Tibial nerve (tissue), 4 donors: ENCODE data around the gene HAND2. TPM values are rescaled to one million over a fixed set of nuclear protein-coding genes. Genes with fewer than 3 reads are reported as not detected.

Experiments
- DNase-seq, 2 donors: peaks; one replicate each; pipeline ENCODE4 v3.0.0-alpha.2; 2019; ENCODE audit warnings: low spot score in 2 of 2
- H3K27ac ChIP-seq, 4 donors: fragments of 200-600 bp; sonication (generic) in 3 of 4; one replicate each; pipeline ENCODE4 v1.5.1; 2017 to 2019; ENCODE audit warnings: mild to moderate bottlenecking in 1 of 4
- H3K27me3 ChIP-seq, 2 donors: fragments of 200-600 bp; sonication (generic) in 1 of 2; one replicate each; pipeline versions ENCODE4 v1.5.1 to v1.6.0; 2017 to 2019
- H3K36me3 ChIP-seq, 3 donors: fragments of 200-600 bp; sonication (generic); one replicate each; pipeline ENCODE4 v1.5.1; 2018 to 2019
- H3K4me1 ChIP-seq, 4 donors: fragments of 200-600 bp; sonication (generic) in 3 of 4; one replicate each; pipeline ENCODE4 v1.5.1; 2017 to 2019
- H3K4me3 ChIP-seq, 4 donors: fragments of 200-600 bp; sonication (generic) in 3 of 4; one replicate each; pipeline ENCODE4 v1.5.1; 2017 to 2019; ENCODE audit warnings: mild to moderate bottlenecking in 1 of 4, moderate library complexity in 1 of 4
- H3K9me3 ChIP-seq, 4 donors: fragments of 200-600 bp; sonication (generic) in 3 of 4; one replicate each; pipeline ENCODE4 v1.5.1; 2017 to 2019
- CTCF ChIP-seq, 5 experiments: fragments of 200-600 bp in 3 of 5; fragments of 450-650 bp in 2 of 5; sonication (generic) in 3 of 5; IDR thresholded peaks; one replicate each; pipeline ENCODE4 v1.5.1; 2016 to 2019; ENCODE audit warnings: antibody characterized with exemption in 5 of 5, mild to moderate bottlenecking in 3 of 5, moderate library complexity in 2 of 5
- EP300 ChIP-seq, 2 donors: sonication (generic); formaldehyde crosslinking; IDR thresholded peaks; one replicate each; pipeline ENCODE4 v1.6.1; 2017; ENCODE audit warnings: antibody characterized with exemption in 2 of 2, mild to moderate bottlenecking in 1 of 2
- POLR2A ChIP-seq, 2 donors: fragments of 450-650 bp; IDR thresholded peaks; one replicate each; pipeline ENCODE4 v1.6.1; 2017; ENCODE audit warnings: antibody characterized with exemption in 2 of 2, mild to moderate bottlenecking in 2 of 2, moderate library complexity in 2 of 2
- WGBS, 2 donors: methylation state at CpG; one replicate each; pipeline ENCODE4 v1.1.5; 2018; 5-methylcytosine and 5-hydroxymethylcytosine counted together
- total RNA-seq, 4 donors: library from RNA; depleted of rRNA; stranded (reverse); fragments of >200 nt; gene quantifications; one replicate each; pipeline ENCODE4 v1.1.0, GENCODE V29; 2016

HAND2 gene
- total RNA-seq, 4 donors from 2014 or later, result 1.9 to 5.1 (median 3.6) TPM

- peaks cover 0 to 37% (median 4%) of the 10 kb centered on the region in 4 donors for H3K4me1 ChIP-seq
These were observed 23.3 kb downstream of the HAND2 start for GRCh38 chr4:173506597-173507211.

GRCh38 chr4:173505924-173506518 is 24.0 kb downstream of the HAND2 start:
- no peak overlapping the region for H3K27ac ChIP-seq
- H3K4me1 ChIP-seq, result peaks cover 0 to 44% (median 4%) of the 10 kb centered on the region in 4 donors
- peaks cover 2 to 98% of the 10 kb centered on the region in 2 donors for H3K27me3 ChIP-seq
- peak overlapping the region in 2 of 4 donors; percentile 7 to 40 for H3K4me3 ChIP-seq
- H3K36me3 ChIP-seq, result peaks cover 0 to 8% (median 0%) of the 10 kb centered on the region in 3 donors
- WGBS, 2 donors, result 21 to 22% methylated on average over 9 of the region's 9 CpGs
- DNase-seq, result peak in 1 of 2 donors; percentile 54
- no peak for TF ChIP-seq EP300 (IDR thresholded peaks at IDR 0.05)
- no peak for TF ChIP-seq POLR2A (IDR thresholded peaks at IDR 0.05)
- TF ChIP-seq CTCF (IDR thresholded peaks at IDR 0.05), result peak; percentile 49 to 73 (median 59)
- H3K9me3 ChIP-seq, result peaks cover 0 to 11% (median 0%) of the 10 kb centered on the region in 4 donors

More at GRCh38 chr4:173506597-173507211, 23.3 kb downstream of the HAND2 start:
- no peak overlapping the region for H3K27ac ChIP-seq
- H3K27me3 ChIP-seq, result peaks cover 0 to 93% of the 10 kb centered on the region in 2 donors
- 21 to 31% methylated on average over 33 to 35 of the region's 35 CpGs for WGBS, 2 donors
- H3K36me3 ChIP-seq, result peaks cover 0 to 11% (median 0%) of the 10 kb centered on the region in 3 donors
- H3K4me3 ChIP-seq, result peak overlapping the region in 2 of 4 donors; percentile 3 to 40
- no peak for TF ChIP-seq EP300 (IDR thresholded peaks at IDR 0.05)
- TF ChIP-seq POLR2A (IDR thresholded peaks at IDR 0.05), result no peak
- TF ChIP-seq CTCF (IDR thresholded peaks at IDR 0.05), result no peak
- H3K9me3 ChIP-seq, result peaks cover 0 to 8% (median 0%) of the 10 kb centered on the region in 4 donors
- no peak for DNase-seq

- Histone ChIP-seq H3K27me3 (peaks cover 2 to 98% of the 10 kb centered on the region in 2 donors), H3K4me1 (peaks cover 0 to 36% (median 0%) of the 10 kb centered on the region in 4 donors), H3K9me3 (peaks cover 0 to 13% (median 0%) of the 10 kb centered on the region in 4 donors), H3K4me3 (no peak overlapping the region), H3K27ac (no peak overlapping the region), H3K36me3 (no peaks in the 10 kb centered on the region)
- DNase-seq, result no peak
- WGBS, 2 donors, result 23 to 25% methylated on average over 7 of the region's 7 CpGs
- TF ChIP-seq CTCF (IDR thresholded peaks at IDR 0.05), result no peak
- no peak for TF ChIP-seq POLR2A (IDR thresholded peaks at IDR 0.05)
- no peak for TF ChIP-seq EP300 (IDR thresholded peaks at IDR 0.05)
These were observed 25.9 kb downstream of the HAND2 start for GRCh38 chr4:173504181-173504503.

- H3K4me3 ChIP-seq, result no peak overlapping the region
- WGBS, 2 donors, result 35 to 55% methylated on average over 13 of the region's 13 CpGs
These were observed 26.5 kb downstream of the HAND2 start for GRCh38 chr4:173503330-173504180.

More at GRCh38 chr4:173503330-173504180, 26.5 kb downstream of the HAND2 start:
- peaks cover 2 to 98% of the 10 kb centered on the region in 2 donors for H3K27me3 ChIP-seq
- H3K27ac ChIP-seq, result no peak overlapping the region
- DNase-seq, result no peak
- peaks cover 0 to 9% (median 0%) of the 10 kb centered on the region in 4 donors for H3K9me3 ChIP-seq
- peaks cover 0 to 30% (median 0%) of the 10 kb centered on the region in 4 donors for H3K4me1 ChIP-seq
- TF ChIP-seq CTCF (IDR thresholded peaks at IDR 0.05), result no peak
- TF ChIP-seq POLR2A (IDR thresholded peaks at IDR 0.05), result no peak
- TF ChIP-seq EP300 (IDR thresholded peaks at IDR 0.05), result no peak
- no peaks in the 10 kb centered on the region for H3K36me3 ChIP-seq
